ENCODE data around the gene SFMBT1. TPM values are rescaled to one million over a fixed set of nuclear protein-coding genes. Genes with fewer than 3 reads are reported as not detected.

Gene SFMBT1
- total and polyA plus RNA-seq, 2 experiments from 2014 or later, result 5.3 to 24.0 TPM

GRCh38 chr3:53079147-53079546, 33.3 kb upstream of the SFMBT1 start:
- H3K4me3 ChIP-seq, result no peak overlapping the region
- H3K27ac ChIP-seq (ENCODE audit: low read depth), result no peak overlapping the region
- DNase-seq (ENCODE audit: low spot score), result no peak
- no peaks in the 10 kb centered on the region for H4K20me1 ChIP-seq (replicated peaks; ENCODE audit: insufficient read depth)
- H3K4me2 ChIP-seq, result no peak overlapping the region
- peaks cover 5% of the 10 kb centered on the region for H3K27me3 Mint-ChIP-seq (ENCODE audit: insufficient read depth, low read depth, poor library complexity)
- no peak overlapping the region for H2AFZ ChIP-seq
- H3K9me2 ChIP-seq (ENCODE audit: insufficient read depth), result no peaks in the 10 kb centered on the region
- no peaks in the 10 kb centered on the region for H3K4me1 ChIP-seq (ENCODE audit: insufficient read depth)
- no peak overlapping the region for H3K27ac Mint-ChIP-seq
- no peaks in the 10 kb centered on the region for H3K27me3 ChIP-seq (ENCODE audit: insufficient read depth)
- no peaks in the 10 kb centered on the region for H3K36me3 ChIP-seq (ENCODE audit: insufficient read depth)
- no peaks in the 10 kb centered on the region for H3K36me3 Mint-ChIP-seq (ENCODE audit: low read depth)
- H3K79me2 ChIP-seq (replicated peaks; ENCODE audit: insufficient read depth), result no peaks in the 10 kb centered on the region
- H3K4me1 Mint-ChIP-seq, result peaks cover 1% of the 10 kb centered on the region; the same call in 1 of the 3 replicates
- H3F3A ChIP-seq (replicated peaks; ENCODE audit: low read depth), result no peaks in the 10 kb centered on the region
- H3K9me3 Mint-ChIP-seq, result no peaks in the 10 kb centered on the region
- no peak overlapping the region for H3K4me3 Mint-ChIP-seq
- ATAC-seq, result no peak
- TF ChIP-seq ZNF114 (CRISPR knock-in tag; IDR thresholded peaks at IDR 0.05), result no peak
- TF ChIP-seq CREB1 (CRISPR knock-in tag; IDR thresholded peaks at IDR 0.05; ENCODE audit: low read depth), result no peak
- TF ChIP-seq, protein P1, sequence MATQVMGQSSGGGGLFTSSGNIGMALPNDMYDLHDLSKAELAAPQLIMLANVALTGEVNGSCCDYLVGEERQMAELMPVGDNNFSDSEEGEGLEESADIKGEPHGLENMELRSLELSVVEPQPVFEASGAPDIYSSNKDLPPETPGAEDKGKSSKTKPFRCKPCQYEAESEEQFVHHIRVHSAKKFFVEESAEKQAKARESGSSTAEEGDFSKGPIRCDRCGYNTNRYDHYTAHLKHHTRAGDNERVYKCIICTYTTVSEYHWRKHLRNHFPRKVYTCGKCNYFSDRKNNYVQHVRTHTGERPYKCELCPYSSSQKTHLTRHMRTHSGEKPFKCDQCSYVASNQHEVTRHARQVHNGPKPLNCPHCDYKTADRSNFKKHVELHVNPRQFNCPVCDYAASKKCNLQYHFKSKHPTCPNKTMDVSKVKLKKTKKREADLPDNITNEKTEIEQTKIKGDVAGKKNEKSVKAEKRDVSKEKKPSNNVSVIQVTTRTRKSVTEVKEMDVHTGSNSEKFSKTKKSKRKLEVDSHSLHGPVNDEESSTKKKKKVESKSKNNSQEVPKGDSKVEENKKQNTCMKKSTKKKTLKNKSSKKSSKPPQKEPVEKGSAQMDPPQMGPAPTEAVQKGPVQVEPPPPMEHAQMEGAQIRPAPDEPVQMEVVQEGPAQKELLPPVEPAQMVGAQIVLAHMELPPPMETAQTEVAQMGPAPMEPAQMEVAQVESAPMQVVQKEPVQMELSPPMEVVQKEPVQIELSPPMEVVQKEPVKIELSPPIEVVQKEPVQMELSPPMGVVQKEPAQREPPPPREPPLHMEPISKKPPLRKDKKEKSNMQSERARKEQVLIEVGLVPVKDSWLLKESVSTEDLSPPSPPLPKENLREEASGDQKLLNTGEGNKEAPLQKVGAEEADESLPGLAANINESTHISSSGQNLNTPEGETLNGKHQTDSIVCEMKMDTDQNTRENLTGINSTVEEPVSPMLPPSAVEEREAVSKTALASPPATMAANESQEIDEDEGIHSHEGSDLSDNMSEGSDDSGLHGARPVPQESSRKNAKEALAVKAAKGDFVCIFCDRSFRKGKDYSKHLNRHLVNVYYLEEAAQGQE (IDR thresholded peaks at IDR 0.05; ENCODE audit: unreplicated experiment), result no peak
- TF ChIP-seq, protein P2, sequence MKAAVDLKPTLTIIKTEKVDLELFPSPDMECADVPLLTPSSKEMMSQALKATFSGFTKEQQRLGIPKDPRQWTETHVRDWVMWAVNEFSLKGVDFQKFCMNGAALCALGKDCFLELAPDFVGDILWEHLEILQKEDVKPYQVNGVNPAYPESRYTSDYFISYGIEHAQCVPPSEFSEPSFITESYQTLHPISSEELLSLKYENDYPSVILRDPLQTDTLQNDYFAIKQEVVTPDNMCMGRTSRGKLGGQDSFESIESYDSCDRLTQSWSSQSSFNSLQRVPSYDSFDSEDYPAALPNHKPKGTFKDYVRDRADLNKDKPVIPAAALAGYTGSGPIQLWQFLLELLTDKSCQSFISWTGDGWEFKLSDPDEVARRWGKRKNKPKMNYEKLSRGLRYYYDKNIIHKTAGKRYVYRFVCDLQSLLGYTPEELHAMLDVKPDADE (IDR thresholded peaks at IDR 0.05), result no peak
- no peak for TF ChIP-seq STAT1 (IDR thresholded peaks at IDR 0.05; ENCODE audit: unreplicated experiment)
- TF ChIP-seq NANOG (IDR thresholded peaks at IDR 0.05; ENCODE audit: borderline replicate concordance), result no peak
- TF ChIP-seq, protein P3, sequence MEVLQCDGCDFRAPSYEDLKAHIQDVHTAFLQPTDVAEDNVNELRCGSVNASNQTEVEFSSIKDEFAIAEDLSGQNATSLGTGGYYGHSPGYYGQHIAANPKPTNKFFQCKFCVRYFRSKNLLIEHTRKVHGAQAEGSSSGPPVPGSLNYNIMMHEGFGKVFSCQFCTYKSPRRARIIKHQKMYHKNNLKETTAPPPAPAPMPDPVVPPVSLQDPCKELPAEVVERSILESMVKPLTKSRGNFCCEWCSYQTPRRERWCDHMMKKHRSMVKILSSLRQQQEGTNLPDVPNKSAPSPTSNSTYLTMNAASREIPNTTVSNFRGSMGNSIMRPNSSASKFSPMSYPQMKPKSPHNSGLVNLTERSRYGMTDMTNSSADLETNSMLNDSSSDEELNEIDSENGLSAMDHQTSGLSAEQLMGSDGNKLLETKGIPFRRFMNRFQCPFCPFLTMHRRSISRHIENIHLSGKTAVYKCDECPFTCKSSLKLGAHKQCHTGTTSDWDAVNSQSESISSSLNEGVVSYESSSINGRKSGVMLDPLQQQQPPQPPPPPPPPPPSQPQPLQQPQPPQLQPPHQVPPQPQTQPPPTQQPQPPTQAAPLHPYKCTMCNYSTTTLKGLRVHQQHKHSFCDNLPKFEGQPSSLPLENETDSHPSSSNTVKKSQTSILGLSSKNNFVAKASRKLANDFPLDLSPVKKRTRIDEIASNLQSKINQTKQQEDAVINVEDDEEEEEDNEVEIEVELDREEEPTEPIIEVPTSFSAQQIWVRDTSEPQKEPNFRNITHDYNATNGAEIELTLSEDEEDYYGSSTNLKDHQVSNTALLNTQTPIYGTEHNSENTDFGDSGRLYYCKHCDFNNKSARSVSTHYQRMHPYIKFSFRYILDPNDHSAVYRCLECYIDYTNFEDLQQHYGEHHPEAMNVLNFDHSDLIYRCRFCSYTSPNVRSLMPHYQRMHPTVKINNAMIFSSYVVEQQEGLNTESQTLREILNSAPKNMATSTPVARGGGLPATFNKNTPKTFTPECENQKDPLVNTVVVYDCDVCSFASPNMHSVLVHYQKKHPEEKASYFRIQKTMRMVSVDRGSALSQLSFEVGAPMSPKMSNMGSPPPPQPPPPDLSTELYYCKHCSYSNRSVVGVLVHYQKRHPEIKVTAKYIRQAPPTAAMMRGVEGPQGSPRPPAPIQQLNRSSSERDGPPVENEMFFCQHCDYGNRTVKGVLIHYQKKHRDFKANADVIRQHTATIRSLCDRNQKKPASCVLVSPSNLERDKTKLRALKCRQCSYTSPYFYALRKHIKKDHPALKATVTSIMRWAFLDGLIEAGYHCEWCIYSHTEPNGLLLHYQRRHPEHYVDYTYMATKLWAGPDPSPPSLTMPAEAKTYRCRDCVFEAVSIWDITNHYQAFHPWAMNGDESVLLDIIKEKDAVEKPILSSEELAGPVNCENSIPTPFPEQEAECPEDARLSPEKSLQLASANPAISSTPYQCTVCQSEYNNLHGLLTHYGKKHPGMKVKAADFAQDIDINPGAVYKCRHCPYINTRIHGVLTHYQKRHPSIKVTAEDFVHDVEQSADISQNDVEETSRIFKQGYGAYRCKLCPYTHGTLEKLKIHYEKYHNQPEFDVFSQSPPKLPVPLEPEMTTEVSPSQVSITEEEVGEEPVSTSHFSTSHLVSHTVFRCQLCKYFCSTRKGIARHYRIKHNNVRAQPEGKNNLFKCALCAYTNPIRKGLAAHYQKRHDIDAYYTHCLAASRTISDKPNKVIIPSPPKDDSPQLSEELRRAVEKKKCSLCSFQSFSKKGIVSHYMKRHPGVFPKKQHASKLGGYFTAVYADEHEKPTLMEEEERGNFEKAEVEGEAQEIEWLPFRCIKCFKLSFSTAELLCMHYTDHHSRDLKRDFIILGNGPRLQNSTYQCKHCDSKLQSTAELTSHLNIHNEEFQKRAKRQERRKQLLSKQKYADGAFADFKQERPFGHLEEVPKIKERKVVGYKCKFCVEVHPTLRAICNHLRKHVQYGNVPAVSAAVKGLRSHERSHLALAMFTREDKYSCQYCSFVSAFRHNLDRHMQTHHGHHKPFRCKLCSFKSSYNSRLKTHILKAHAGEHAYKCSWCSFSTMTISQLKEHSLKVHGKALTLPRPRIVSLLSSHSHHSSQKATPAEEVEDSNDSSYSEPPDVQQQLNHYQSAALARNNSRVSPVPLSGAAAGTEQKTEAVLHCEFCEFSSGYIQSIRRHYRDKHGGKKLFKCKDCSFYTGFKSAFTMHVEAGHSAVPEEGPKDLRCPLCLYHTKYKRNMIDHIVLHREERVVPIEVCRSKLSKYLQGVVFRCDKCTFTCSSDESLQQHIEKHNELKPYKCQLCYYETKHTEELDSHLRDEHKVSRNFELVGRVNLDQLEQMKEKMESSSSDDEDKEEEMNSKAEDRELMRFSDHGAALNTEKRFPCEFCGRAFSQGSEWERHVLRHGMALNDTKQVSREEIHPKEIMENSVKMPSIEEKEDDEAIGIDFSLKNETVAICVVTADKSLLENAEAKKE (CRISPR knock-in tag; IDR thresholded peaks at IDR 0.05), result no peak
- TF ChIP-seq JUNB (IDR thresholded peaks at IDR 0.05; ENCODE audit: unreplicated experiment), result no peak
- no peak for TF ChIP-seq POLR2AphosphoS5 (IDR thresholded peaks at IDR 0.05; ENCODE audit: low read depth)
- TF ChIP-seq EZH2 (IDR thresholded peaks at IDR 0.05; ENCODE audit: low read depth, unreplicated experiment), result no peak
- TF ChIP-seq, protein P4, sequence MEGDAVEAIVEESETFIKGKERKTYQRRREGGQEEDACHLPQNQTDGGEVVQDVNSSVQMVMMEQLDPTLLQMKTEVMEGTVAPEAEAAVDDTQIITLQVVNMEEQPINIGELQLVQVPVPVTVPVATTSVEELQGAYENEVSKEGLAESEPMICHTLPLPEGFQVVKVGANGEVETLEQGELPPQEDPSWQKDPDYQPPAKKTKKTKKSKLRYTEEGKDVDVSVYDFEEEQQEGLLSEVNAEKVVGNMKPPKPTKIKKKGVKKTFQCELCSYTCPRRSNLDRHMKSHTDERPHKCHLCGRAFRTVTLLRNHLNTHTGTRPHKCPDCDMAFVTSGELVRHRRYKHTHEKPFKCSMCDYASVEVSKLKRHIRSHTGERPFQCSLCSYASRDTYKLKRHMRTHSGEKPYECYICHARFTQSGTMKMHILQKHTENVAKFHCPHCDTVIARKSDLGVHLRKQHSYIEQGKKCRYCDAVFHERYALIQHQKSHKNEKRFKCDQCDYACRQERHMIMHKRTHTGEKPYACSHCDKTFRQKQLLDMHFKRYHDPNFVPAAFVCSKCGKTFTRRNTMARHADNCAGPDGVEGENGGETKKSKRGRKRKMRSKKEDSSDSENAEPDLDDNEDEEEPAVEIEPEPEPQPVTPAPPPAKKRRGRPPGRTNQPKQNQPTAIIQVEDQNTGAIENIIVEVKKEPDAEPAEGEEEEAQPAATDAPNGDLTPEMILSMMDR (conservative IDR thresholded peaks at IDR 0.05; ENCODE audit: low read depth in 2 of 2), result no peak
- TF ChIP-seq EZH2phosphoT487 (IDR thresholded peaks at IDR 0.05; ENCODE audit: unreplicated experiment), result no peak

Data from GM23338 (cell line).